OCI-LY3 (cell line): ENCODE measurements around the gene GSTT2.

Experiments
- EZH2phosphoT487 ChIP-seq: fragments of 200-600 bp; shearing (Covaris generic); IDR thresholded peaks from 2 replicates; pipeline ENCODE4 v1.6.1; 2018; ENCODE audit warnings: antibody characterized with exemption, mixed run types, low read depth
- TF ChIP-seq, protein P1 (sequence below): fragments of 200-600, 300-600 bp; sonication (generic); IDR thresholded peaks from 2 replicates; pipeline ENCODE4 v1.5.1; 2014; ENCODE audit warnings: antibody characterized with exemption, low read length, low read depth

DNA sequence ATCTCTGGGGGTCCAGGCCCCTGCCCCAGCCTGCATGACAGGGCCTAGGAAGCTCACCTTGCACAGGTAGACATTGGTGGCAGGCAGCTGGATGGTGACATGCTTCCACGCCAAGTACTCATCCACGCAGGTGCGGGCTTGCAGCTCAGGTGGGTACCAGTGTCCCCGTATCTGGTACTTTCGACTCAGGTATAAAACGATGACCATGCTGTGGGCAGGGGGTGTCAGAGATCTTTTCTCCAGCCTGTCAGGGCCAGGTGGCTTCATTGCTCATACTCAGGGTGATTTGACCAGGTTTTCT, 26.9 kb downstream of the GSTT2 start:
- TF ChIP-seq, protein P1, sequence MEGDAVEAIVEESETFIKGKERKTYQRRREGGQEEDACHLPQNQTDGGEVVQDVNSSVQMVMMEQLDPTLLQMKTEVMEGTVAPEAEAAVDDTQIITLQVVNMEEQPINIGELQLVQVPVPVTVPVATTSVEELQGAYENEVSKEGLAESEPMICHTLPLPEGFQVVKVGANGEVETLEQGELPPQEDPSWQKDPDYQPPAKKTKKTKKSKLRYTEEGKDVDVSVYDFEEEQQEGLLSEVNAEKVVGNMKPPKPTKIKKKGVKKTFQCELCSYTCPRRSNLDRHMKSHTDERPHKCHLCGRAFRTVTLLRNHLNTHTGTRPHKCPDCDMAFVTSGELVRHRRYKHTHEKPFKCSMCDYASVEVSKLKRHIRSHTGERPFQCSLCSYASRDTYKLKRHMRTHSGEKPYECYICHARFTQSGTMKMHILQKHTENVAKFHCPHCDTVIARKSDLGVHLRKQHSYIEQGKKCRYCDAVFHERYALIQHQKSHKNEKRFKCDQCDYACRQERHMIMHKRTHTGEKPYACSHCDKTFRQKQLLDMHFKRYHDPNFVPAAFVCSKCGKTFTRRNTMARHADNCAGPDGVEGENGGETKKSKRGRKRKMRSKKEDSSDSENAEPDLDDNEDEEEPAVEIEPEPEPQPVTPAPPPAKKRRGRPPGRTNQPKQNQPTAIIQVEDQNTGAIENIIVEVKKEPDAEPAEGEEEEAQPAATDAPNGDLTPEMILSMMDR: no peak
- TF ChIP-seq EZH2phosphoT487: no peak
